Thyroid gland (tissue), 4 donors: ENCODE results near the gene SLC25A41.

ENCODE experiments used
- POLR2A ChIP-seq, 2 donors: fragments of 450-650 bp; IDR thresholded peaks; one replicate each; pipeline ENCODE4 v1.6.1; 2017; ENCODE audit warnings: antibody characterized with exemption in 2 of 2, mild to moderate bottlenecking in 2 of 2, moderate library complexity in 1 of 2
- TF ChIP-seq, protein P1 (sequence below), 6 experiments: fragments of 200-600 bp in 3 of 6; fragments of 450-650 bp in 3 of 6; sonication (generic) in 3 of 6; IDR thresholded peaks; one replicate each; pipeline ENCODE4 v1.5.1; 2016 to 2019; ENCODE audit warnings: antibody characterized with exemption in 6 of 6, mild to moderate bottlenecking in 2 of 6, inconsistent platforms in 1 of 6, moderate library complexity in 1 of 6

DNA sequence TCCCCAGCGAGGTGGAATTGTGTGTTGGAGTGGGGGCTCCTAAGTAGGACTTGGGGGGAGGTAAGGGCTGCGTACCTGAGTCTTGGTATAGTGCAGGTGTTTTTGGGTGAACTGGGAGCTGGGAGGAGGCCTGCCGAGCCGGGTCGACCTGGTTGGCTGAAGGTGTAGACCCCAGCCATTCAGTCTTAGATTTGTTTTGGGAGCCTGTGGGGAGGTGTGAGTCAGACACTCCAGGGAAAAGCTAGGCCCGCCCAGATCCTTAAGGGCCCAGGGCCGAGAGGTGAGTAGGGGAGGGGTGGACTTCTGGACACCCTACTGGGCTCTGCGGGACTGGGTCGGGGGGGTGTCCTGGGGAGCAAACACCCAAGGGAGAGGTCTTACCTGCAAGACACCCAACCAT, 31.4 kb upstream of the SLC25A41 start:
- TF ChIP-seq, protein P1, sequence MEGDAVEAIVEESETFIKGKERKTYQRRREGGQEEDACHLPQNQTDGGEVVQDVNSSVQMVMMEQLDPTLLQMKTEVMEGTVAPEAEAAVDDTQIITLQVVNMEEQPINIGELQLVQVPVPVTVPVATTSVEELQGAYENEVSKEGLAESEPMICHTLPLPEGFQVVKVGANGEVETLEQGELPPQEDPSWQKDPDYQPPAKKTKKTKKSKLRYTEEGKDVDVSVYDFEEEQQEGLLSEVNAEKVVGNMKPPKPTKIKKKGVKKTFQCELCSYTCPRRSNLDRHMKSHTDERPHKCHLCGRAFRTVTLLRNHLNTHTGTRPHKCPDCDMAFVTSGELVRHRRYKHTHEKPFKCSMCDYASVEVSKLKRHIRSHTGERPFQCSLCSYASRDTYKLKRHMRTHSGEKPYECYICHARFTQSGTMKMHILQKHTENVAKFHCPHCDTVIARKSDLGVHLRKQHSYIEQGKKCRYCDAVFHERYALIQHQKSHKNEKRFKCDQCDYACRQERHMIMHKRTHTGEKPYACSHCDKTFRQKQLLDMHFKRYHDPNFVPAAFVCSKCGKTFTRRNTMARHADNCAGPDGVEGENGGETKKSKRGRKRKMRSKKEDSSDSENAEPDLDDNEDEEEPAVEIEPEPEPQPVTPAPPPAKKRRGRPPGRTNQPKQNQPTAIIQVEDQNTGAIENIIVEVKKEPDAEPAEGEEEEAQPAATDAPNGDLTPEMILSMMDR (IDR thresholded peaks at IDR 0.05): no peak
- TF ChIP-seq POLR2A (IDR thresholded peaks at IDR 0.05): no peak
